Measurements from ENCODE around the gene MAN2B1.
"Not testable (repeated sequence)": the region's sequence is repeated elsewhere in the genome, so short reads cannot be mapped to it uniquely, and the experiment has no call there.

MAN2B1 gene

DNA sequence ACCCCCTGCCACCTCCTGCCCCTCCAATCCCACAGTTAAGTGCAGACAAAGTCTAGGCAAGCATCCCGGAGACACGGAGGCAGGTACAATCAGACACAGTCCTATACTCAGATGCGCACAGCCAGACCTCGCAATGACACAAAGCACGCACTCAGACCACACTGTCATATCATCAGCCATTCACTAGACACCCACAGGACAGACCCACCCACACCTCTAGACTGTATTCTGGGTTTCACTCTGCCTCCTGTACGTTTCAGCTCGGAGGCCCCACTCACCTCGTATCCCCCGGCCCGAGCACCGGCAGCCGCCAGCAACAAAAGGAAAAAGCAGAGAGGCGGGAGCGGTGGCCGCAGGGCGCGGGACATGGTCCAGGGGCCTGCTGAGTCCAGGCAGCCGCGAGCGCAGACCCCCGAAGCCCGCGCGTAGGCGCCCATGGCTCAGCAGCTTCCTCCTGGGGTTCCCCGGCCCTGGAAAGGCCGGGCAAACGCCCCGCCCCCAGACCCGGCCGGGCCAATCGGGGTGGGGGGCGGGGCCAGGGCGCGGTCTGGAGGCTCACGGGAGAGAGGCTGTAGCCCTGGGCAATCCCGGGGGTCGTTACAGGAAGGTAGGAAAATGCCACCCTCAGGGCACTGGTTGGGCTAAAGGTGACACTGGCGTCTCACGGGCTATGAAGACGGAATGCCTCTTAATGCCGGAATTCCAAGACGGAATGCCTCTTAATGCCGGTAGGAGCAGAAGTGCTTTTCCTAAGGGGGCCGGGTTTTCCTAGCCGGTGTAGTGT, at the start of gene MAN2B1, which contains the start of gene WDR83:
Gene MAN2B1 (minus strand): TSS at position 478 of the 784 bp plus-strand sequence. CDS start 41 bp downstream, at position 437.
Gene WDR83 (plus strand): TSS at position 543 of the 784 bp plus-strand sequence. CDS start 2,984 bp downstream, outside the sequence.
- peak; percentile 75 for DNase-seq

DNA sequence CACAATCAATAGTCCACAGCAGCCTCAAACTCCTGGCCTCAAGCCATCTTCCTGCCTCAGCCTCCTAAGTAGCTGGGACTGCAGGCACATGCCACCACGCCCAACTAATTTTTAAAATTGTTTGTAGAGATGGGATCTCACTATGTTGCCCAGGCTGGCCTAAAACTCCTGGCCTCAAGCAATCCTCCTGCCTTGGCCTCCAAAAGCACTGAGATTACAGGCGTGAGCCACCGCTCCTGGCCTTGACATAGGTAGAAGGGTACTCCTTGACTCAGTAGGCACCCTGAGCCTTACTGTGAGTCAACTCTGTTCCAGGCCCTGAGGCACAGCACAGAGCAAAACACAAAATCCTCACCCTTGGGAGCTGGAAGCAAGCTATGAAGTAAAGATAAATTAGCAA, 49.4 kb upstream of the MAN2B1 start:
- no peak for DNase-seq

- no peak for DNase-seq
Measured at GRCh38 chr19:12715102-12715501, 48.6 kb upstream of the MAN2B1 start.

DNA sequence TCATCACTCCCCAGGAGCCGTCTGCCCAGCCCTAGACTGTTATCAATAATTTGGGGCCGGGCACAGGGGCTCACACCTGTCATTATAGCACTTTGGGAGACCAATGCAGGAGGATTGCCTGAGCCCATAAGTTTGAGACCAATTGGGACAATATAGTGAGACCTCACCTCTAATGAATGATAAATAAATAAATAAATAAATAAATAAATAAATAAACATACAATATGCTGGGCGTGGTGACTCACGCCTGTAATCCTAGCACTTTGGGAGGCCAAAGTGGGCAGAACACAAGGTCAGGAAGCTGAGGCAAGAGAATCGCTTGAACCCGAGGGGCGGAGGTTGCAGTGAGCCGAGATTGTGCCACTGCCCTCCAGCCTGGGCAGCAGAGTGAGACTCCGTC, 46.8 kb upstream of the MAN2B1 start:
- DNase-seq: not testable (repeated sequence)

- not testable (repeated sequence) for DNase-seq
Measured at GRCh38 chr19:12712077-12712476, 45.5 kb upstream of the MAN2B1 start.

GRCh38 chr19:12711187-12711586, 44.6 kb upstream of the MAN2B1 start:
- no peak for DNase-seq

- DNase-seq: no peak
Measured at GRCh38 chr19:12708641-12709040, 42.1 kb upstream of the MAN2B1 start.

GRCh38 chr19:12706332-12706718, 39.8 kb upstream of the MAN2B1 start:
- no peak for DNase-seq

GRCh38 chr19:12705654-12706331, 39.3 kb upstream of the MAN2B1 start:
- no peak for DNase-seq

- no peak for DNase-seq
Measured at GRCh38 chr19:12705169-12705568, 38.6 kb upstream of the MAN2B1 start.

DNA sequence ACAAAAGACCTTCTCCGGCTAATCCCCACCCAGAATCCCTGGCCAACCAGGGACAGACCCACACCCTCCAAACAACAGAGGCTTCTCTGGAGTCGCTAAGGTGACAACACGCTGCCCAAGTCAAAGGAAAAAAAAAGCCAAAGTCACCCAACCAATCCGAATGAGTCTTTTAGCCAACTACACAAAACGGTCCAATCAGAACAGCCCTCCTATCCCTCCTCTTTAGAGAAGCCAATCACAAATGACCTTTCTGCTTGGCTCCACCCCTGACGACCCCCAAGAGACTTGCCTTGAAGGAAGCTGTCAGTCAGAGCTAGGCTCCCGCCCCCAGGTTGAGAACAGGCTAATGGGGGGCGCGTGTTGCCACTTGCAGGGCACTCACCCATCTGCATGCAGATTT, 36.5 kb upstream of the MAN2B1 start:
- no peak for DNase-seq

GRCh38 chr19:12701596-12702282, 35.2 kb upstream of the MAN2B1 start:
- DNase-seq: no peak

DNA sequence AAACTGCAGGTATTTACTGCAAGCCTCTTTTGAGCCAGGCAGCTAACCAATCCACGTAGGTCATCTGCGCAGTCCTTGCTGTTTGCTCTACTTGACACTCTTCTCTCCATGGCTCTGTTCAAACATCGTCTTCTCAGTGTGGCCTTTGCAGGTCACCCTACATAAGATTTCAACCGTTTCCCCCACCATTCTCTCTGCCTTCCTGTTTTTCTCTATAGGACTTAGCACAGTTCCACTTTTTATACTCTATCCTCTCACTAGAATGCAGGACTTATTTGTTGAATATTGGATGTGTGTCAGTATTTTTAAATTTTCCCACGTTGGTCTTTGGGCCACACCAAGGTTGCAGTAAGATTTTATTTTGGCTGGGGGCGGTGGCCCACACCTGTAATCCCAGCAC, 31.6 kb upstream of the MAN2B1 start:
- no peak for DNase-seq

GRCh38 chr19:12697425-12697824, 30.9 kb upstream of the MAN2B1 start:
- not testable (repeated sequence) for DNase-seq

- DNase-seq: peak; percentile 93
Measured at GRCh38 chr19:12696366-12697335, 30.1 kb upstream of the MAN2B1 start, which contains the start of gene FBXW9. TSS of gene FBXW9 (minus strand) at chr19:12696631. CDS start at chr19:12696581, 50 bp downstream.

DNA sequence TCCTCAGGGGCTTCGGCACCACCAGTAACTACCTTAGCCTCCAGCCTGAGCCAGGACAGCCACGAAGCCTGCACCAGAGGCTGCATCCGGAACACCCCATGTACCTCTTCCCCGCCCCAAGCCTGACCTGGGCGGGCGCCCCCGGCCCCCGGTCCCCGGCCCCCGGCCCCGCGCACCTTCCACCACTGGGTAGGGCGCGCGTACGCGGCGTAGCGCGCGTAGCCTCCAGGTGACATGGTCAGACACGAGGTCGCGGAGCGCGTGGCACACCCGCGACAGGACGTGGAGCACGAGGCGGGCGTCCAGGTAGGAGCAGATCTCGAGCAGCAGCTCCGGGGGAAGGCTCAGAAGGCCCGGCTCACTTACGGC, 29.4 kb upstream of the MAN2B1 start:
- DNase-seq: no peak

- no peak for DNase-seq
Measured at GRCh38 chr19:12695514-12695913, 29.0 kb upstream of the MAN2B1 start.

DNA sequence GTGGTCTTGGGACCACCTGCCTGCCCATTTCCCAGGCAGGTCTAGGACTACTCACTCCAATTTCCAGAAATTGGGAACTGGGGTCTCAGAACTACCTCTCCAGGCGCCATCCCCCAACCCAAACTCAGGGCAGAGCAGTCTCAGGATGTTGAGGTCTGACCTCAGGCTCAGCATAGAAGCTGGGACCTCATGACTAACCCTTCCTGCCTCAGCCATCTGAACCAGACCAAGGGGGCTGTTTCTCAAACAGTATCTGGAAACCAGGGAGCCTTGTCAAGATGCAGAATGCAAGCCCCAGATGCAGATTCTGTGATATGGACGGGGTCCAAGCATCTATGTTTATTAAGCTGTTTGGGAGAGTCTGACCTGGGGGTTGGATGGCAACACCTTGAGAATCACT, 28.6 kb upstream of the MAN2B1 start:
- no peak for DNase-seq

GRCh38 chr19:12694641-12695040, 28.1 kb upstream of the MAN2B1 start:
- DNase-seq: no peak

- no peak for DNase-seq
Measured at GRCh38 chr19:12692960-12693359, 26.4 kb upstream of the MAN2B1 start.

GRCh38 chr19:12689581-12690216, 23.2 kb upstream of the MAN2B1 start:
- DNase-seq: no peak

- no peak for DNase-seq
Measured at GRCh38 chr19:12689012-12689411, 22.5 kb upstream of the MAN2B1 start.
